ENCODE data around the gene EEFSEC.

GRCh38 chr3:128410669-128411573 lies 257.6 kb downstream of the EEFSEC start:
- TF ChIP-seq CTCF (IDR thresholded peaks at IDR 0.05; ENCODE audit: insufficient read depth, low read depth, low read length): no peak
- no peak for TF ChIP-seq EZH2 (IDR thresholded peaks at IDR 0.05; ENCODE audit: insufficient read depth, low read length)
